Activated CD8-positive, alpha-beta T cell treated with anti-CD3 and anti-CD28 coated beads for 36 hours (primary cell): ENCODE results near the gene ATP6V1C2. TPM values are rescaled to one million over a fixed set of nuclear protein-coding genes. Genes with fewer than 3 reads are reported as not detected.
A peak's percentile ranks its signal among the peaks of the same experiment; 100 is the strongest.

Experiments
- ATAC-seq: fragments of 200-7000 bp; cut with Tn5 transposase; one replicate; pipeline ENCODE4 v1.10.0; 2021; ENCODE audit warnings: mild to moderate bottlenecking, moderate library complexity
- CTCF ChIA-PET: fragments of 350-600 bp; sonication (Branson Sonifier 250); formaldehyde crosslinking; loops from one replicate; lab custom pipeline; 2021; ENCODE audit warnings: antibody characterized with exemption; lab: Charles Lee
- POLR2A ChIA-PET: fragments of 350-600 bp; sonication (Branson Sonifier 250); formaldehyde crosslinking; loops from one replicate; lab custom pipeline; 2021; ENCODE audit warnings: antibody characterized with exemption; lab: Charles Lee
- DNase-seq: peaks from one replicate; pipeline ENCODE4 v3.0.0-alpha.2; 2020
- H3K27ac Mint-ChIP-seq: one replicate; pipeline ENCODE4 v1.8.0; 2021; ENCODE audit warnings: mild to moderate bottlenecking, mixed read lengths
- H3K27me3 Mint-ChIP-seq: one replicate; pipeline ENCODE4 v1.8.0; 2021; ENCODE audit warnings: mixed read lengths
- H3K36me3 Mint-ChIP-seq: one replicate; pipeline ENCODE4 v1.8.0; 2021; ENCODE audit warnings: low read depth, mixed read lengths
- H3K4me1 Mint-ChIP-seq: one replicate; pipeline ENCODE4 v1.8.0; 2021; ENCODE audit warnings: low read depth, mixed read lengths
- H3K4me3 Mint-ChIP-seq: one replicate; pipeline ENCODE4 v1.8.0; 2021; ENCODE audit warnings: mild to moderate bottlenecking, moderate library complexity, mixed read lengths
- H3K9me3 Mint-ChIP-seq: one replicate; pipeline ENCODE4 v1.8.0; 2021; ENCODE audit warnings: mixed read lengths
- intact Hi-C: fragments of 100-400 bp; cut with micrococcal nuclease; formaldehyde crosslinking; loops from one replicate; pipeline ENCODE4 v1.10.0; 2022
- total RNA-seq, 2 experiments: library from RNA; stranded (reverse); gene quantifications; one replicate each; pipeline ENCODE4 v1.2.3, GENCODE V29; 2021
- TF ChIP-seq, protein P1 (sequence below): fragments of 200-600 bp; IDR thresholded peaks from one replicate; pipeline ENCODE4 v1.8.0; 2022; ENCODE audit warnings: antibody characterized with exemption, mild to moderate bottlenecking

Gene ATP6V1C2, protein sequence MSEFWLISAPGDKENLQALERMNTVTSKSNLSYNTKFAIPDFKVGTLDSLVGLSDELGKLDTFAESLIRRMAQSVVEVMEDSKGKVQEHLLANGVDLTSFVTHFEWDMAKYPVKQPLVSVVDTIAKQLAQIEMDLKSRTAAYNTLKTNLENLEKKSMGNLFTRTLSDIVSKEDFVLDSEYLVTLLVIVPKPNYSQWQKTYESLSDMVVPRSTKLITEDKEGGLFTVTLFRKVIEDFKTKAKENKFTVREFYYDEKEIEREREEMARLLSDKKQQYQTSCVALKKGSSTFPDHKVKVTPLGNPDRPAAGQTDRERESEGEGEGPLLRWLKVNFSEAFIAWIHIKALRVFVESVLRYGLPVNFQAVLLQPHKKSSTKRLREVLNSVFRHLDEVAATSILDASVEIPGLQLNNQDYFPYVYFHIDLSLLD
- not detected for total RNA-seq

DNA sequence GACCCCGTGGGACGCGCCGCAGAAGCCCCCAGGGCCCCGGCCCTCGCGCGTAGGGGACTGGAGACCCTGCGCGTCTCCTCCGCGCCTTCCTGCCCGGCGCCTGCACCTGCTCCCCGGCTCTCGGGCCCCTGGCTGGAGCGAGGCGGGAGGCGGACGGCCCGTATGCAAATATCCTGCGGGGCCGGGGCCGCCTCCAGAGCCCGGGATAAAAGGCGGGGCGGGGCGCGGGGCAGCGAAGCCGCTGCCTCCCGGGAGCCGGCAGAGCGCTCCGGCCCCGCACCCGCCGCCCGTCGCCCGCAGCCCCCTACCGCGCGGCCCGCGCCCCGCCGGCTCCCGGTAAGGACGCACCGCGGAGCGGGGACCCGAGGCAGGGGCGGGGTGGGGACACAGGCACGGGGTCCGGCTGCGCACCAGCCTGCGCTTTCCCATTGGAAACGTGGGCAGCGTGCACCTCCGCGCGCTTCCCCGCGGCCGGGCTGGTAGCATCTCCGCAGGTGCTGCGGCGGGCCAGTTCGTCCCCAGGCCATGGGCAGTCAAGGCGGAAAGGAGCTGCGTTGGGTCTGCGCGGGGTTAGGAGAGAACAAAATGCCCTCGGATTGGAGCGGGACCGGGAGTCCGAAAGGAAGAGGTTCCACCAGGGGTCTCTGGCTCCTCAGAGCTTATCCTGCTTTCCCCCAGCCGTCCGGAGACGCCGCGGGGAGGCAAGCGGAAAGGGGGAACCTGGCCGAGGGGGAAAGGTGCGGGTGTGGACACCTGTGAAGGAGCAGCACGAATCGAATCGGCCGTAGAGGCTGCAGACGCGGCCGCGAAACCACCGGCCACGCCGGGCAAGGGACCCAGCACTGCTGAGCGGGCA is at the start of gene ATP6V1C2:
Gene ATP6V1C2, plus strand, starts transcription at position 235 of the 856 bp plus-strand sequence. CDS start 1,220 bp downstream, outside the sequence.
- DNase-seq (peak; percentile 12), ATAC-seq (peak; percentile 60)
- POLR2A ChIA-PET: interaction anchor here (1.3 kb wide), 1 partner anchor 71 kb away, joined by 3 read pairs; no protein-coding TSS in a partner anchor
- TF ChIP-seq, protein P1, sequence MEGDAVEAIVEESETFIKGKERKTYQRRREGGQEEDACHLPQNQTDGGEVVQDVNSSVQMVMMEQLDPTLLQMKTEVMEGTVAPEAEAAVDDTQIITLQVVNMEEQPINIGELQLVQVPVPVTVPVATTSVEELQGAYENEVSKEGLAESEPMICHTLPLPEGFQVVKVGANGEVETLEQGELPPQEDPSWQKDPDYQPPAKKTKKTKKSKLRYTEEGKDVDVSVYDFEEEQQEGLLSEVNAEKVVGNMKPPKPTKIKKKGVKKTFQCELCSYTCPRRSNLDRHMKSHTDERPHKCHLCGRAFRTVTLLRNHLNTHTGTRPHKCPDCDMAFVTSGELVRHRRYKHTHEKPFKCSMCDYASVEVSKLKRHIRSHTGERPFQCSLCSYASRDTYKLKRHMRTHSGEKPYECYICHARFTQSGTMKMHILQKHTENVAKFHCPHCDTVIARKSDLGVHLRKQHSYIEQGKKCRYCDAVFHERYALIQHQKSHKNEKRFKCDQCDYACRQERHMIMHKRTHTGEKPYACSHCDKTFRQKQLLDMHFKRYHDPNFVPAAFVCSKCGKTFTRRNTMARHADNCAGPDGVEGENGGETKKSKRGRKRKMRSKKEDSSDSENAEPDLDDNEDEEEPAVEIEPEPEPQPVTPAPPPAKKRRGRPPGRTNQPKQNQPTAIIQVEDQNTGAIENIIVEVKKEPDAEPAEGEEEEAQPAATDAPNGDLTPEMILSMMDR: no peak
- no peaks in the 10 kb centered on the region for H3K9me3 Mint-ChIP-seq
- H3K4me1 Mint-ChIP-seq: peaks cover 5% of the 10 kb centered on the region
- H3K4me3 Mint-ChIP-seq: peak within 1 kb of the TSS; percentile 21
- H3K27me3 Mint-ChIP-seq: peaks cover 42% of the 10 kb centered on the region
- intact Hi-C loops: no loop called here
- CTCF ChIA-PET: interaction anchor here (0.6 kb wide), 1 partner anchor 40 kb away, joined by 3 read pairs; no protein-coding TSS in a partner anchor
- H3K36me3 Mint-ChIP-seq: no peaks in the 10 kb centered on the region
- H3K27ac Mint-ChIP-seq: no peak within 1 kb of the TSS

DNA sequence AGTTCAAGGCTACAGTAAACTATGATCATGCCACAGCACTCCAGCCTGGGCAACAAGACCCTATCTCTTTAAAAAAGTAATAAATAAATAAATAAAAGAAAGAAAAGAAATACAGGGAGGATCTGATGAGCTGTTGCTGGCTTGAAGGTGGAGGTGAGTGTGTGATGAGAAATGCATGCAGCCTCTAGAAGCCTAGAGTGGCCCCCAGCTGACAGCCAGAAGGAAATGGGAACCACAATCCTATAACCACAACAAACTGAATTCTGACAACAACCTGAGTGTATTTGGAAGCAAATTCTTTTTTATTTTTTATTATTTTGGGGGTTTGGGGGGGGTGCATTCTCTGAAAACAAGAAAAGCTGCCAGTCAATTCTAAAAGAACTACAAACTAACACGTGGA is 46.3 kb upstream of the ATP6V1C2 start:
- Mint-ChIP-seq H3K36me3 (peaks cover 27% of the 10 kb centered on the region), H3K9me3 (no peaks in the 10 kb centered on the region), H3K27me3 (no peaks in the 10 kb centered on the region), H3K4me1 (peaks cover 25% of the 10 kb centered on the region), H3K4me3 (no peak overlapping the region), H3K27ac (no peak overlapping the region)
- intact Hi-C loops: no loop called here
- DNase-seq (no peak), ATAC-seq (no peak)
- TF ChIP-seq, protein P1: no peak
- POLR2A ChIA-PET: interaction anchor here (0.8 to 1.8 kb wide), 4 partner anchors 11 to 228 kb away, joined by 3 to 6 read pairs (median 4); partner anchors contain the start of gene ODC1
- CTCF ChIA-PET: interaction anchor here (0.8 to 1.5 kb wide), 4 partner anchors 9 to 228 kb away, joined by 3 to 4 read pairs (median 3); partner anchors contain the start of gene ODC1

DNA sequence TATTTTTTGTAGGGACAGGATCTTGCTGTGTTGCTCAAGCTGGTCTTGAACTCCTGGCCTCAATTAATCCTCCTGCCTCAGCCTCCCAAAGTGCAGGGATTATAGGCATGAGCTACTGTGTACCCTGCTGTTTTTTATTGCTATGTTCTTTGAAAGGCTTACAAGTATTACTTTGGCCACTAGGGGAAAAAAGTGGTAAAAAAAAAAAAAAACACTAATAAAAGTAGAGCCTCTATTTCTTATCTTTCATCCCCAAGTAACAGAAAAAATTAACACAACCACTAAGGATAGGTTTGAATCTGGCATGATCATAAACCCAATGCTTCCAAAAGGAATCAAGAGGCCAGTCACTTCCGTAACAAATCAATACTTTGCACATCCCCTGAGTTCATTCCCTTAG is 43.2 kb upstream of the ATP6V1C2 start:
- POLR2A ChIA-PET: no interaction called here
- H3K4me1 Mint-ChIP-seq: peaks cover 36% of the 10 kb centered on the region

DNA sequence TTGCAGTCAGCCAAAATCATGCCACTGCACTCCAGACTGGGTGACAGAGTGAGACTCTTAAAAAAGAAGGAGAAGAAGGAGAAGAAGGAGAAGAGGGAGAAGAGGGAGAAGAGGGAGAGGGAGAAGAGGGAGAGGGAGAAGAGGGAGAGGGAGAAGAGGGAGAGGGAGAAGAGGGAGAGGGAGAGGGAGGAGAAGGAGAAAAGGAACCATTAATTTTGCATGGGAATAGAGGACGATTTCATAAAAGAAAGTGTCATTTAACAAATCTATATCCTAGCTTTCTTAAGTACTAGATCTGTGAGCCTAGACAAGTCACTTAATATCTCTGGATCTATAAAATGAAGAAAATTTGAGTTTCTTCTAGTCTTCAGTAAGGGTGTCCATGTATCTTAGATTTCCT is 41.2 kb upstream of the ATP6V1C2 start:
- H3K27ac Mint-ChIP-seq: no peak overlapping the region
- ChIA-PET CTCF (no interaction called here), POLR2A (interaction anchor here (0.7 kb wide), 1 partner anchor 9 kb away, joined by 3 read pairs; the partner anchor contains the start of gene NOL10)
- DNase-seq (no peak), ATAC-seq (no peak)
- no peaks in the 10 kb centered on the region for H3K27me3 Mint-ChIP-seq
- intact Hi-C loops: no loop called here
- H3K4me1 Mint-ChIP-seq: peaks cover 27% of the 10 kb centered on the region
- no peak overlapping the region for H3K4me3 Mint-ChIP-seq
- H3K36me3 Mint-ChIP-seq: peaks cover 25% of the 10 kb centered on the region
- H3K9me3 Mint-ChIP-seq: no peaks in the 10 kb centered on the region
- TF ChIP-seq, protein P1: no peak

More for the DNA sequence above, 43.2 kb upstream of the ATP6V1C2 start:
- CTCF ChIA-PET: interaction anchor here (1.1 to 3.2 kb wide), 4 partner anchors 8 to 13 kb away, joined by 3 to 11 read pairs (median 6); partner anchors contain the start of gene NOL10
- DNase-seq: no peak
- no peaks in the 10 kb centered on the region for H3K9me3 Mint-ChIP-seq
- no peak for ATAC-seq
- intact Hi-C loops: no loop called here
- H3K27ac Mint-ChIP-seq: no peak overlapping the region
- peaks cover 27% of the 10 kb centered on the region for H3K36me3 Mint-ChIP-seq
- TF ChIP-seq, protein P1: peak; percentile 32
- no peak overlapping the region for H3K4me3 Mint-ChIP-seq
- H3K27me3 Mint-ChIP-seq: no peaks in the 10 kb centered on the region
